Hepatocyte (in vitro differentiated cells): ENCODE results near the gene SHE. TPM values are rescaled to one million over a fixed set of nuclear protein-coding genes. Genes with fewer than 3 reads are reported as not detected.

ENCODE experiments used
- DNase-seq: peaks from one replicate; pipeline ENCODE4 v3.0.0-alpha.2; 2016; ENCODE audit warnings: low spot score
- H2AFZ ChIP-seq: fragments of 200-600 bp; sonication (generic); 2 replicates; pipeline ENCODE4 v1.6.0; 2016; ENCODE audit warnings: antibody characterized with exemption, mild to moderate bottlenecking
- H3K27ac ChIP-seq: fragments of 200-600 bp; sonication (generic); 2 replicates; pipeline ENCODE4 v1.5.1; 2016; ENCODE audit warnings: mild to moderate bottlenecking
- H3K27me3 ChIP-seq: fragments of 200-600 bp; sonication (generic); 2 replicates; pipeline ENCODE4 v1.6.1; 2016
- H3K36me3 ChIP-seq: fragments of 200-600 bp; sonication (generic); replicated peaks from 2 replicates; pipeline ENCODE4 v1.5.1; 2016; ENCODE audit warnings: low read depth; ENCODE audit not compliant: insufficient read depth
- H3K4me1 ChIP-seq: fragments of 200-600 bp; sonication (generic); 2 replicates; pipeline ENCODE4 v1.5.1; 2016; ENCODE audit warnings: mild to moderate bottlenecking, moderate library complexity; ENCODE audit not compliant: insufficient read depth
- H3K4me2 ChIP-seq: fragments of 200-600 bp; sonication (generic); 2 replicates; pipeline ENCODE4 v1.6.0; 2016
- H3K4me3 ChIP-seq: fragments of 200-600 bp; sonication (generic); 2 replicates; pipeline ENCODE4 v1.5.1; 2016; ENCODE audit warnings: mild to moderate bottlenecking
- H3K79me2 ChIP-seq: fragments of 200-600 bp; sonication (generic); 2 replicates; pipeline ENCODE4 v1.6.0; 2017; ENCODE audit warnings: mild to moderate bottlenecking
- H3K9me2 ChIP-seq: fragments of 200-600 bp; sonication (generic); replicated peaks from 2 replicates; pipeline ENCODE4 v1.6.0; 2017; ENCODE audit warnings: mild to moderate bottlenecking; ENCODE audit not compliant: insufficient read depth
- H3K9me3 ChIP-seq: fragments of 200-600 bp; sonication (generic); 2 replicates; pipeline ENCODE4 v1.5.1; 2016; ENCODE audit warnings: low read depth, mild to moderate bottlenecking
- H4K20me1 ChIP-seq: fragments of 200-600 bp; sonication (generic); 2 replicates; pipeline ENCODE4 v1.6.0; 2016; ENCODE audit warnings: mild to moderate bottlenecking; ENCODE audit not compliant: insufficient read depth, poor library complexity, severe bottlenecking
- CTCF ChIP-seq: fragments of 200-600 bp; sonication (generic); IDR thresholded peaks from 2 replicates; pipeline ENCODE4 v1.5.1; 2016; ENCODE audit warnings: antibody characterized with exemption, mild to moderate bottlenecking; ENCODE audit not compliant: poor library complexity
- EZH2 ChIP-seq: fragments of 200-600 bp; sonication (generic); IDR thresholded peaks from 2 replicates; pipeline ENCODE4 v1.6.1; 2016; ENCODE audit warnings: antibody characterized with exemption, mild to moderate bottlenecking, borderline replicate concordance
- EZH2phosphoT487 ChIP-seq: fragments of 200-600 bp; sonication (generic); IDR thresholded peaks from one replicate; pipeline ENCODE4 v1.6.1; 2018; ENCODE audit warnings: antibody characterized with exemption, mild to moderate bottlenecking, low read depth, moderate library complexity; ENCODE audit not compliant: unreplicated experiment, severe bottlenecking
- WGBS: methylation state at CpG from one replicate; pipeline ENCODE4 v1.1.6; 2016; ENCODE audit warnings: low lambda C conversion rate; ENCODE audit errors: missing lambda C conversion rate; 5-methylcytosine and 5-hydroxymethylcytosine counted together
- polyA plus RNA-seq: library from polyadenylated mRNA; unstranded; fragments of >200 nt; fragmentation: Nextera tagmentation; extraction: Ambion mirVana; gene quantifications from 2 replicates; pipeline ENCODE4 v1.2.1, GENCODE V29; 2016
- total RNA-seq: library from RNA; depleted of rRNA; stranded (reverse); fragments of >200 nt; gene quantifications from 2 replicates; pipeline ENCODE4 v1.2.3, GENCODE V29; 2014

SHE gene
- total and polyA plus RNA-seq, 2 experiments from 2014 or later, result 0.60 TPM; not detected in 1

- H3K9me2 ChIP-seq, result no peaks in the 10 kb centered on the region
- DNase-seq, result no peak
- H3K4me2 ChIP-seq, result no peak overlapping the region
- no peaks in the 10 kb centered on the region for H3K4me1 ChIP-seq
- H4K20me1 ChIP-seq, result no peaks in the 10 kb centered on the region
- H3K27me3 ChIP-seq, result no peaks in the 10 kb centered on the region
- no peaks in the 10 kb centered on the region for H3K36me3 ChIP-seq
- H3K4me3 ChIP-seq, result no peak overlapping the region
- no peaks in the 10 kb centered on the region for H3K9me3 ChIP-seq
- 72% methylated on average over 4 of the region's 4 CpGs for whole genome bisulfite sequencing
- no peak overlapping the region for H2AFZ ChIP-seq
- H3K79me2 ChIP-seq, result no peaks in the 10 kb centered on the region
- H3K27ac ChIP-seq, result peak overlapping the region; percentile 22
- TF ChIP-seq EZH2, result no peak
- no peak for TF ChIP-seq CTCF
- no peak for TF ChIP-seq EZH2phosphoT487
These were observed 38.7 kb downstream of the SHE start for GRCh38 chr1:154463512-154463990.

GRCh38 chr1:154460695-154461260 lies 41.4 kb downstream of the SHE start:
- Histone ChIP-seq H3K27ac (no peak overlapping the region), H2AFZ (no peak overlapping the region), H3K9me2 (no peaks in the 10 kb centered on the region), H3K9me3 (no peaks in the 10 kb centered on the region), H3K4me3 (no peak overlapping the region), H3K36me3 (no peaks in the 10 kb centered on the region), H3K79me2 (no peaks in the 10 kb centered on the region), H3K27me3 (no peaks in the 10 kb centered on the region), H3K4me2 (no peak overlapping the region), H4K20me1 (no peaks in the 10 kb centered on the region), H3K4me1 (no peaks in the 10 kb centered on the region)
- no peak for TF ChIP-seq EZH2
- no peak for TF ChIP-seq EZH2phosphoT487
- TF ChIP-seq CTCF, result no peak
- WGBS, result 64% methylated on average over 15 of the region's 15 CpGs
- no peak for DNase-seq

- no peak overlapping the region for H3K4me3 ChIP-seq
These were observed 43.1 kb downstream of the SHE start for GRCh38 chr1:154459080-154459479.

More at GRCh38 chr1:154459080-154459479, 43.1 kb downstream of the SHE start:
- Histone ChIP-seq H3K9me3 (no peaks in the 10 kb centered on the region), H3K36me3 (no peaks in the 10 kb centered on the region), H3K79me2 (no peaks in the 10 kb centered on the region), H2AFZ (no peak overlapping the region), H3K9me2 (no peaks in the 10 kb centered on the region), H4K20me1 (no peaks in the 10 kb centered on the region), H3K4me2 (no peak overlapping the region), H3K27ac (no peak overlapping the region), H3K4me1 (no peaks in the 10 kb centered on the region), H3K27me3 (no peaks in the 10 kb centered on the region)
- DNase-seq, result no peak
- TF ChIP-seq EZH2 (no peak), EZH2phosphoT487 (no peak), CTCF (no peak)
